Liver (tissue), 9 donors: Measurements from ENCODE around the gene NLRC5. TPM values are rescaled to one million over a fixed set of nuclear protein-coding genes. Genes with fewer than 3 reads are reported as not detected.

Experiments used
- DNase-seq: peaks from one replicate; pipeline ENCODE4 v3.0.0-alpha.2; 2017; ENCODE audit warnings: low spot score
- H3K27ac ChIP-seq, 2 donors: one replicate each; pipeline ENCODE4 v1.7.0; 2013; ENCODE audit warnings: inconsistent platforms in 2 of 2, low read length in 2 of 2, control low read depth in 1 of 2, low read depth in 1 of 2, mild to moderate bottlenecking in 1 of 2
- H3K27me3 ChIP-seq, 4 donors: one replicate each; pipeline versions ENCODE4 v1.6.1 to v1.7.0; 2013; ENCODE audit warnings: low read length in 3 of 4, inconsistent platforms in 1 of 4, mild to moderate bottlenecking in 1 of 4, moderate library complexity in 1 of 4; ENCODE audit not compliant: control insufficient read depth in 4 of 4, insufficient read depth in 4 of 4
- H3K36me3 ChIP-seq, 4 donors: one replicate each; pipeline versions ENCODE4 v1.6.1 to v1.7.0; 2013; ENCODE audit warnings: low read length in 3 of 4, mild to moderate bottlenecking in 3 of 4, low read depth in 1 of 4, moderate library complexity in 1 of 4; ENCODE audit not compliant: control insufficient read depth in 4 of 4, insufficient read depth in 3 of 4
- H3K4me1 ChIP-seq, 4 donors: one replicate each; pipeline versions ENCODE4 v1.6.1 to v1.7.0; 2013; ENCODE audit warnings: low read length in 3 of 4, mild to moderate bottlenecking in 3 of 4, moderate library complexity in 1 of 4; ENCODE audit not compliant: control insufficient read depth in 4 of 4, insufficient read depth in 4 of 4
- H3K4me3 ChIP-seq, 3 donors: one replicate each; pipeline versions ENCODE4 v1.6.1 to v1.7.0; 2013; ENCODE audit warnings: low read length in 3 of 3, control low read depth in 1 of 3, low read depth in 1 of 3, mild to moderate bottlenecking in 1 of 3
- H3K9ac ChIP-seq, 2 donors: one replicate each; pipeline ENCODE4 v1.7.0; 2013; ENCODE audit warnings: low read length in 2 of 2, mild to moderate bottlenecking in 2 of 2, moderate library complexity in 2 of 2, control low read depth in 1 of 2, low read depth in 1 of 2
- H3K9me3 ChIP-seq, 4 donors: one replicate each; pipeline versions ENCODE4 v1.6.1 to v1.7.0; 2013; ENCODE audit warnings: low read length in 3 of 4; ENCODE audit not compliant: control insufficient read depth in 4 of 4
- CTCF ChIP-seq: fragments of 150-350 bp; IDR thresholded peaks from 2 replicates; pipeline ENCODE4 v1.5.1; 2017; ENCODE audit warnings: improper control_type of control experiment, low read depth, low read length; ENCODE audit not compliant: missing input control
- EGR1 ChIP-seq, 2 donors: IDR thresholded peaks; 2 replicates each; pipeline ENCODE4 v1.6.1; 2016 to 2018; ENCODE audit warnings: antibody characterized with exemption in 2 of 2, low read depth in 2 of 2
- FOXA1 ChIP-seq: IDR thresholded peaks from 2 replicates; pipeline ENCODE4 v1.6.1; 2016; ENCODE audit warnings: antibody characterized with exemption
- GABPA ChIP-seq, 2 donors: IDR thresholded peaks in 1 of 2; conservative IDR thresholded peaks in 1 of 2; 2 replicates each; pipeline ENCODE4 v1.6.1; 2016; ENCODE audit warnings: antibody characterized with exemption in 2 of 2, mild to moderate bottlenecking in 1 of 2, moderate library complexity in 1 of 2
- HNF4G ChIP-seq: IDR thresholded peaks from 2 replicates; pipeline ENCODE4 v1.6.1; 2016; ENCODE audit warnings: antibody characterized with exemption
- JUND ChIP-seq, 2 donors: IDR thresholded peaks; 2 replicates each; pipeline ENCODE4 v1.6.1; 2016; ENCODE audit warnings: antibody characterized with exemption in 2 of 2
- RAD21 ChIP-seq, 2 donors: IDR thresholded peaks; 2 replicates each; pipeline ENCODE4 v1.6.1; 2016; ENCODE audit warnings: antibody characterized with exemption in 2 of 2, mild to moderate bottlenecking in 2 of 2
- REST ChIP-seq: IDR thresholded peaks from 2 replicates; pipeline ENCODE4 v1.6.1; 2016; ENCODE audit warnings: antibody characterized with exemption, mild to moderate bottlenecking
- RXRA ChIP-seq, 2 donors: IDR thresholded peaks; 2 replicates each; pipeline ENCODE4 v1.6.1; 2017 to 2018; ENCODE audit warnings: antibody characterized with exemption in 2 of 2, mild to moderate bottlenecking in 1 of 2
- TAF1 ChIP-seq: conservative IDR thresholded peaks from 2 replicates; pipeline ENCODE4 v1.6.1; 2016; ENCODE audit warnings: antibody characterized with exemption, mild to moderate bottlenecking
- YY1 ChIP-seq: IDR thresholded peaks from 2 replicates; pipeline ENCODE4 v1.6.1; 2016; ENCODE audit warnings: antibody characterized with exemption, mild to moderate bottlenecking
- ZBTB33 ChIP-seq: IDR thresholded peaks from 2 replicates; pipeline ENCODE4 v1.6.1; 2016; ENCODE audit warnings: antibody characterized with exemption
- WGBS: extraction: QIAGEN DNeasy Blood & Tissue Kit; methylation state at CpG from one replicate; pipeline ENCODE4 v1.1.7; 2013; 5-methylcytosine and 5-hydroxymethylcytosine counted together
- polyA plus RNA-seq, 2 donors: library from polyadenylated mRNA; stranded (reverse) in 1 of 2; unstranded in 1 of 2; fragments of 200-250 nt in 1 of 2; fragments of >200 nt in 1 of 2; fragmentation: Nextera tagmentation in 1 of 2; extraction: Ambion mirVana in 1 of 2; gene quantifications; one replicate each; pipeline versions ENCODE4 v1.2.1 to v1.2.3, GENCODE V29; 2013 to 2015
- total RNA-seq, 2 donors: library from RNA; depleted of rRNA; stranded (reverse); fragments of >200 nt; gene quantifications; one replicate each; pipeline ENCODE4 v1.2.3, GENCODE V29; 2014
- TF ChIP-seq, protein P1 (sequence below): IDR thresholded peaks from 2 replicates; pipeline ENCODE4 v1.6.1; 2016; ENCODE audit warnings: antibody characterized with exemption
- TF ChIP-seq, protein P2 (sequence below): IDR thresholded peaks from 2 replicates; pipeline ENCODE4 v1.6.1; 2016; ENCODE audit warnings: antibody characterized with exemption
- donor health status: healthy.
- donor health status: healthy.
- donor health status: healthy.
- donor health status: healthy.
- donor health status: healthy.

NLRC5 gene
- total and polyA plus RNA-seq, 4 donors, result 4.7 to 23.3 (median 8.8) TPM

DNA sequence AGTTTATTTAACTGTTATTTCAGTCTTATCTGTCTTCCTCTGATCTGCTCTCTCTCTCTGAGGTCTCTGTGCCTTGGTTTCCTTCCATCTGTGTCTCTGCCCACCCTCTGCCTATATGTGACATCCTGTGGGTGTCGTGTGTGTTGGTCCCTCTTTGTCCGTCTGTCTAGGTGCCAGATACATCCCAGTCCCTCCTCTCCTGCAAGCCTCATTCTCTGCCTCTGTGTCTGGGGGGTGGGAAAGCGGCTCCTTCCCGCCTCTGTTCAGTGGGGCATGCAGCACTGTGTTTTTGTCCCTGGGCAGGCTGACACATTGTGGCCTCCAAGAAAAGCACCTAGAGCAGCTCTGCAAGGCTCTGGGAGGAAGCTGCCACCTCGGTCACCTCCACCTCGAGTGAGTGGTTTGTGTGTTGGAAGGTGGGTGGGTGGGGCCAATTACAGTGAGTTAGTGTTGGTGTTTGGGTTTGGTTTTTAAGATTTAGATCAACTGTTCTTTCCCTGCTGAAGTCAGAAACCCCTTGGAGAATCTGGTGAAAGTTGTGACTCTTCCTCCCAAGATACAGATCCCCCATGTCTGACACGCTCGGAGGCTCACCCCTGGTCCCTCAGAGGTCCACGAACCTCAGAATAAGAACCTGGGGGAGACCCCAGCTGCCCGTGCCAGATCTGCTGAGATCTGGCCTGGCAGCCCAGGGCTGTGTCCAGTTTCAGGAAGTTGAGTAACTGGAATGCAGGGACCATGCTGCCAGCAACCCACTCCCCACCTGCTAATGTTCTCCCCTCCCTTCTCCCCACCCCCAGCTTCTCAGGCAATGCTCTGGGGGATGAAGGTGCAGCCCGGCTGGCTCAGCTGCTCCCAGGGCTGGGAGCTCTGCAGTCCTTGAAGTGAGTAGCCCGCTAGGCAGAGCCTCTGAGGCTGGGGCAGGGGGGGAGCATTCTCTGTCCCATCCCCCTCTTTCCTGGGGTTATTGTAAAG is 52.1 kb downstream of the NLRC5 start:
- Histone ChIP-seq H3K4me3 (no peak overlapping the region), H3K9ac (no peak overlapping the region), H3K9me3 (no peaks in the 10 kb centered on the region), H3K27me3 (no peaks in the 10 kb centered on the region), H3K36me3 (peaks cover 5 to 8% (median 7%) of the 10 kb centered on the region in 4 donors), H3K4me1 (no peaks in the 10 kb centered on the region), H3K27ac (peak overlapping the region; percentile 19 to 46)
- DNase-seq, result no peak
- 84% methylated on average over 12 of the region's 12 CpGs for WGBS
- TF ChIP-seq, protein P1, sequence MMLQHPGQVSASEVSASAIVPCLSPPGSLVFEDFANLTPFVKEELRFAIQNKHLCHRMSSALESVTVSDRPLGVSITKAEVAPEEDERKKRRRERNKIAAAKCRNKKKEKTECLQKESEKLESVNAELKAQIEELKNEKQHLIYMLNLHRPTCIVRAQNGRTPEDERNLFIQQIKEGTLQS, result no peak

GRCh38 chr16:57042157-57043111 is 53.1 kb downstream of the NLRC5 start:
- WGBS, result 80% methylated on average over 14 of the region's 14 CpGs
- no peak for DNase-seq

GRCh38 chr16:57043248-57043647 is 53.9 kb downstream of the NLRC5 start:
- 89% methylated on average over 9 of the region's 9 CpGs for WGBS
- H3K27ac ChIP-seq, result no peak overlapping the region
- no peak overlapping the region for H3K4me3 ChIP-seq
- H3K36me3 ChIP-seq, result peaks cover 5 to 18% (median 9%) of the 10 kb centered on the region in 4 donors
- TF ChIP-seq CTCF (no peak), GABPA (IDR thresholded peaks at IDR 0.05 in 1 of 2, conservative IDR thresholded peaks at IDR 0.05 in 1 of 2) (no peak), YY1 (no peak), REST (no peak), JUND (IDR thresholded peaks at IDR 0.05) (no peak), RAD21 (IDR thresholded peaks at IDR 0.05) (no peak), ZBTB33 (no peak), RXRA (IDR thresholded peaks at IDR 0.05) (no peak), HNF4G (no peak), EGR1 (IDR thresholded peaks at IDR 0.05; ENCODE audit: low read depth in 2 of 2) (no peak), FOXA1 (no peak)
- TF ChIP-seq, protein P2, sequence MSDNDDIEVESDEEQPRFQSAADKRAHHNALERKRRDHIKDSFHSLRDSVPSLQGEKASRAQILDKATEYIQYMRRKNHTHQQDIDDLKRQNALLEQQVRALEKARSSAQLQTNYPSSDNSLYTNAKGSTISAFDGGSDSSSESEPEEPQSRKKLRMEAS, result no peak
- TF ChIP-seq, protein P1, result no peak
- no peak overlapping the region for H3K9ac ChIP-seq
- no peaks in the 10 kb centered on the region for H3K4me1 ChIP-seq
- no peaks in the 10 kb centered on the region for H3K9me3 ChIP-seq
- DNase-seq, result no peak
- no peaks in the 10 kb centered on the region for H3K27me3 ChIP-seq

More at GRCh38 chr16:57042157-57043111, 53.1 kb downstream of the NLRC5 start:
- no peak overlapping the region for H3K9ac ChIP-seq
- H3K9me3 ChIP-seq, result no peaks in the 10 kb centered on the region
- H3K36me3 ChIP-seq, result peaks cover 5 to 10% (median 8%) of the 10 kb centered on the region in 4 donors
- TF ChIP-seq YY1 (no peak), TAF1 (no peak)
- TF ChIP-seq, protein P2, result no peak
- H3K4me1 ChIP-seq, result no peaks in the 10 kb centered on the region
- H3K4me3 ChIP-seq, result no peak overlapping the region
- peak overlapping the region; percentile 19 to 46 for H3K27ac ChIP-seq
- H3K27me3 ChIP-seq, result no peaks in the 10 kb centered on the region
